GM20000 (cell line): ENCODE data around the gene ROBO2.

Experiments
- DNase-seq: peaks from one replicate; pipeline ENCODE4 v3.0.0; 2012; ENCODE audit warnings: low spot score
- CTCF ChIP-seq: IDR thresholded peaks from 2 replicates; pipeline ENCODE4 v1.5.1; 2012; ENCODE audit warnings: mild to moderate bottlenecking, control low read depth; ENCODE audit errors: extremely low read depth, missing control alignments

The ROBO2 gene

GRCh38 chr3:77102951-77103769 lies 63.3 kb downstream of the ROBO2 start:
- no peak for TF ChIP-seq CTCF
- no peak for DNase-seq

- no peak for TF ChIP-seq CTCF
- no peak for DNase-seq
Measured at GRCh38 chr3:77122652-77123051, 82.8 kb downstream of the ROBO2 start.

- DNase-seq: no peak
- TF ChIP-seq CTCF: no peak
Measured at GRCh38 chr3:77125966-77126365, 86.1 kb downstream of the ROBO2 start.

GRCh38 chr3:77134769-77135168 lies 94.9 kb downstream of the ROBO2 start:
- DNase-seq: no peak
- TF ChIP-seq CTCF: no peak

GRCh38 chr3:77137559-77137958 lies 97.7 kb downstream of the ROBO2 start:
- no peak for DNase-seq
- TF ChIP-seq CTCF: no peak

GRCh38 chr3:77139624-77140023 lies 99.7 kb downstream of the ROBO2 start:
- no peak for TF ChIP-seq CTCF
- DNase-seq: no peak

- DNase-seq: no peak
- TF ChIP-seq CTCF: no peak
Measured at GRCh38 chr3:77141423-77141822, 101.5 kb downstream of the ROBO2 start.
